ENCODE data around the gene CCDC127. TPM values are rescaled to one million over a fixed set of nuclear protein-coding genes. Genes with fewer than 3 reads are reported as not detected.
A peak's percentile ranks its signal among the peaks of the same experiment; 100 is the strongest.
"Not testable (repeated sequence)": the region's sequence is repeated elsewhere in the genome, so short reads cannot be mapped to it uniquely, and the experiment has no call there.

Gene CCDC127
- total and polyA plus RNA-seq, 4 donors = 7.8 to 21.0 (median 12.7) TPM

GRCh38 chr5:199197-199949 lies 18.6 kb downstream of the CCDC127 start:
- no peaks in the 10 kb centered on the region for H3K27me3 ChIP-seq (ENCODE audit: control insufficient read depth, insufficient read depth, low read length)
- no peak for DNase-seq (ENCODE audit: low read depth in 4 of 6, low spot score in 6 of 6)
- no peak overlapping the region for H3K4me3 ChIP-seq (ENCODE audit: low read depth, low read length)
- H3K4me1 ChIP-seq (ENCODE audit: control insufficient read depth, insufficient read depth, low read length) = peaks cover 16% of the 10 kb centered on the region
- 89% methylated on average over 15 of the region's 16 CpGs for WGBS (ENCODE audit: insufficient coverage)
- H3K36me3 ChIP-seq (ENCODE audit: control insufficient read depth, insufficient read depth, low read length) = peaks cover 54% of the 10 kb centered on the region
- H3K9me3 ChIP-seq (ENCODE audit: control insufficient read depth, insufficient read depth, low read length) = no peaks in the 10 kb centered on the region
- H3K27ac ChIP-seq (ENCODE audit: low read depth, low read length) = no peak overlapping the region

GRCh38 chr5:198516-199196 lies 19.3 kb downstream of the CCDC127 start:
- no peaks in the 10 kb centered on the region for H3K9me3 ChIP-seq (ENCODE audit: control insufficient read depth, insufficient read depth, low read length)
- H3K27ac ChIP-seq (ENCODE audit: low read depth, low read length) = no peak overlapping the region
- 96% methylated on average over 21 of the region's 21 CpGs for WGBS (ENCODE audit: insufficient coverage)
- no peak for DNase-seq (ENCODE audit: low read depth in 4 of 6, low spot score in 6 of 6)
- peaks cover 16% of the 10 kb centered on the region for H3K4me1 ChIP-seq (ENCODE audit: control insufficient read depth, insufficient read depth, low read length)
- H3K27me3 ChIP-seq (ENCODE audit: control insufficient read depth, insufficient read depth, low read length) = no peaks in the 10 kb centered on the region
- no peak overlapping the region for H3K4me3 ChIP-seq (ENCODE audit: low read depth, low read length)
- peaks cover 47% of the 10 kb centered on the region for H3K36me3 ChIP-seq (ENCODE audit: control insufficient read depth, insufficient read depth, low read length)

- Histone ChIP-seq H3K4me1 (ENCODE audit: control insufficient read depth, insufficient read depth, low read length) (peaks cover 16% of the 10 kb centered on the region), H3K27ac (ENCODE audit: low read depth, low read length) (no peak overlapping the region), H3K9me3 (ENCODE audit: control insufficient read depth, insufficient read depth, low read length) (no peaks in the 10 kb centered on the region), H3K4me3 (ENCODE audit: low read depth, low read length) (no peak overlapping the region), H3K27me3 (ENCODE audit: control insufficient read depth, insufficient read depth, low read length) (no peaks in the 10 kb centered on the region), H3K36me3 (ENCODE audit: control insufficient read depth, insufficient read depth, low read length) (peaks cover 41% of the 10 kb centered on the region)
- 73% methylated on average over 7 of the region's 12 CpGs for WGBS (ENCODE audit: insufficient coverage)
- DNase-seq (ENCODE audit: low read depth in 4 of 6, low spot score in 6 of 6) = no peak
These were observed 20.0 kb downstream of the CCDC127 start for GRCh38 chr5:197892-198489.

- not testable (repeated sequence) for H3K9me3 ChIP-seq (ENCODE audit: control insufficient read depth, insufficient read depth, low read length); H3K27ac ChIP-seq (ENCODE audit: low read depth, low read length); H3K4me3 ChIP-seq (ENCODE audit: low read depth, low read length); H3K27me3 ChIP-seq (ENCODE audit: control insufficient read depth, insufficient read depth, low read length)
- peak in 3 of 6 donors; percentile 44 to 89 (median 55) for DNase-seq (ENCODE audit: low read depth in 4 of 6, low spot score in 6 of 6)
- H3K36me3 ChIP-seq (ENCODE audit: control insufficient read depth, insufficient read depth, low read length) = peaks cover 38% of the 10 kb centered on the region
- 14% methylated on average over 14 of the region's 18 CpGs for WGBS (ENCODE audit: insufficient coverage)
- peaks cover 16% of the 10 kb centered on the region for H3K4me1 ChIP-seq (ENCODE audit: control insufficient read depth, insufficient read depth, low read length)
These were observed 20.9 kb downstream of the CCDC127 start for GRCh38 chr5:197031-197430.

GRCh38 chr5:196350-196749 lies 21.6 kb downstream of the CCDC127 start:
- Histone ChIP-seq H3K36me3 (ENCODE audit: control insufficient read depth, insufficient read depth, low read length) (peaks cover 40% of the 10 kb centered on the region), H3K9me3 (ENCODE audit: control insufficient read depth, insufficient read depth, low read length) (no peaks in the 10 kb centered on the region), H3K4me1 (ENCODE audit: control insufficient read depth, insufficient read depth, low read length) (peaks cover 19% of the 10 kb centered on the region), H3K4me3 (ENCODE audit: low read depth, low read length) (no peak overlapping the region), H3K27me3 (ENCODE audit: control insufficient read depth, insufficient read depth, low read length) (no peaks in the 10 kb centered on the region), H3K27ac (ENCODE audit: low read depth, low read length) (no peak overlapping the region)
- no peak for DNase-seq (ENCODE audit: low read depth in 4 of 6, low spot score in 6 of 6)
- WGBS (ENCODE audit: insufficient coverage) = 83% methylated on average over 4 of the region's 10 CpGs

- Histone ChIP-seq H3K27me3 (ENCODE audit: control insufficient read depth, insufficient read depth, low read length) (no peaks in the 10 kb centered on the region), H3K4me3 (ENCODE audit: low read depth, low read length) (no peak overlapping the region), H3K4me1 (ENCODE audit: control insufficient read depth, insufficient read depth, low read length) (peaks cover 27% of the 10 kb centered on the region), H3K9me3 (ENCODE audit: control insufficient read depth, insufficient read depth, low read length) (no peaks in the 10 kb centered on the region), H3K27ac (ENCODE audit: low read depth, low read length) (no peak overlapping the region), H3K36me3 (ENCODE audit: control insufficient read depth, insufficient read depth, low read length) (peaks cover 36% of the 10 kb centered on the region)
- no peak for DNase-seq (ENCODE audit: low read depth in 4 of 6, low spot score in 6 of 6)
- WGBS (ENCODE audit: insufficient coverage) = 83% methylated on average over 28 of the region's 33 CpGs
These were observed 22.4 kb downstream of the CCDC127 start for GRCh38 chr5:195401-196160.

- no peaks in the 10 kb centered on the region for H3K9me3 ChIP-seq (ENCODE audit: control insufficient read depth, insufficient read depth, low read length)
- no peaks in the 10 kb centered on the region for H3K27me3 ChIP-seq (ENCODE audit: control insufficient read depth, insufficient read depth, low read length)
- 95% methylated on average over 36 of the region's 36 CpGs for WGBS (ENCODE audit: insufficient coverage)
- H3K4me1 ChIP-seq (ENCODE audit: control insufficient read depth, insufficient read depth, low read length) = peaks cover 28% of the 10 kb centered on the region
- H3K4me3 ChIP-seq (ENCODE audit: low read depth, low read length) = no peak overlapping the region
- H3K27ac ChIP-seq (ENCODE audit: low read depth, low read length) = no peak overlapping the region
- no peak for DNase-seq (ENCODE audit: low read depth in 4 of 6, low spot score in 6 of 6)
- H3K36me3 ChIP-seq (ENCODE audit: control insufficient read depth, insufficient read depth, low read length) = peaks cover 30% of the 10 kb centered on the region
These were observed 23.2 kb downstream of the CCDC127 start for GRCh38 chr5:194603-195209.

- WGBS (ENCODE audit: insufficient coverage) = 84% methylated on average over 9 of the region's 15 CpGs
- H3K27me3 ChIP-seq (ENCODE audit: control insufficient read depth, insufficient read depth, low read length) = no peaks in the 10 kb centered on the region
- H3K9me3 ChIP-seq (ENCODE audit: control insufficient read depth, insufficient read depth, low read length) = no peaks in the 10 kb centered on the region
- no peak overlapping the region for H3K4me3 ChIP-seq (ENCODE audit: low read depth, low read length)
- DNase-seq (ENCODE audit: low read depth in 4 of 6, low spot score in 6 of 6) = no peak
- no peak overlapping the region for H3K27ac ChIP-seq (ENCODE audit: low read depth, low read length)
- H3K4me1 ChIP-seq (ENCODE audit: control insufficient read depth, insufficient read depth, low read length) = peaks cover 28% of the 10 kb centered on the region
- peaks cover 24% of the 10 kb centered on the region for H3K36me3 ChIP-seq (ENCODE audit: control insufficient read depth, insufficient read depth, low read length)
These were observed 23.9 kb downstream of the CCDC127 start for GRCh38 chr5:194102-194501.
